Measurements from ENCODE around the gene RRP12.

GRCh38 chr10:97334370-97335175 lies 66.6 kb downstream of the RRP12 start, which contains the start of gene FRAT2:
- peak in 2 of 5 experiments; percentile 54 to 67 for TF ChIP-seq CTCF (IDR thresholded peaks at IDR 0.05)
- TF ChIP-seq POLR2A (IDR thresholded peaks at IDR 0.05): peak; percentile 56 to 86
